Measurements from ENCODE around the gene FOLR1.
A peak's percentile ranks its signal among the peaks of the same experiment; 100 is the strongest.

GRCh38 chr11:72222907-72223614, 31.1 kb downstream of the FOLR1 start:
- no peak for TF ChIP-seq CHD7 (IDR thresholded peaks at IDR 0.05; ENCODE audit: low read depth, low read length)
- TF ChIP-seq HMG20B (CRISPR knock-in tag; IDR thresholded peaks at IDR 0.05), result no peak
- TF ChIP-seq PCBP1 (IDR thresholded peaks at IDR 0.05; ENCODE audit: low read depth, low read length, poor library complexity, severe bottlenecking), result peak; percentile 73
- no peak for TF ChIP-seq MYBL2 (IDR thresholded peaks at IDR 0.05; ENCODE audit: low read depth)
- no peak for TF ChIP-seq MYBL2 (CRISPR knock-in tag; IDR thresholded peaks at IDR 0.05; ENCODE audit: borderline replicate concordance)
- no peak for TF ChIP-seq ZSCAN29 (IDR thresholded peaks at IDR 0.05)
- TF ChIP-seq ELF4 (CRISPR knock-in tag; IDR thresholded peaks at IDR 0.05), result no peak
- TF ChIP-seq CTCF (IDR thresholded peaks at IDR 0.05 in 2 of 3, conservative IDR thresholded peaks at IDR 0.05 in 1 of 3; ENCODE audit: insufficient read depth in 2 of 3, low read depth in 1 of 3, low read length in 3 of 3), result peak in 2 of 3 experiments; percentile 30 to 38; a peak in 2 of 6 replicates
- TF ChIP-seq POLR2AphosphoS5 (IDR thresholded peaks at IDR 0.05; ENCODE audit: control insufficient read depth, insufficient read depth, low read depth, low read length), result peak; percentile 38; the same call in 1 of the 2 replicates
- no peak for TF ChIP-seq ELK1 (CRISPR knock-in tag; IDR thresholded peaks at IDR 0.05)
- TF ChIP-seq FOXK1 (CRISPR knock-in tag; IDR thresholded peaks at IDR 0.05; ENCODE audit: borderline replicate concordance), result no peak
- no peak for TF ChIP-seq NCOR1 (IDR thresholded peaks at IDR 0.05)
- TF ChIP-seq MAFK (IDR thresholded peaks at IDR 0.05; ENCODE audit: low read length), result peak; percentile 20; the same call in 1 of the 2 replicates

Measured in K562 (cell line).